ENCODE measurements around the gene OVOL2. TPM values are rescaled to one million over a fixed set of nuclear protein-coding genes. Genes with fewer than 3 reads are reported as not detected.

Gene OVOL2
- total and polyA plus RNA-seq, 2 of the 4 experiments (the other 2 are of a cell fraction), result not detected

- H3K4me1 ChIP-seq (ENCODE audit: control insufficient read depth, insufficient read depth, low read length), result peaks cover 2% of the 10 kb centered on the region; the same call in 1 of the 2 replicates
- H2AK5ac ChIP-seq (ENCODE audit: low read depth, low read length), result no peak overlapping the region
- in situ Hi-C loops (cut with MboI; ENCODE audit: low sequenced_read_pairs) (no loop called here), dilution Hi-C loops (cut with HindIII; ENCODE audit: low sequenced_read_pairs, unreplicated experiment) (no loop called here), intact Hi-C loops (cut with micrococcal nuclease) (no loop called here)
- no peak overlapping the region for H2BK20ac ChIP-seq (ENCODE audit: low read depth, low read length)
- ATAC-seq (ENCODE audit: low read depth) (no peak), DNase-seq (no peak)
- BruUV-seq (replicated peaks), result no TSS peak
- H3K14ac ChIP-seq (replicated peaks; ENCODE audit: low read depth, low read length), result no peak overlapping the region
- H2AFZ ChIP-seq (replicated peaks; ENCODE audit: low read length, poor library complexity), result no peak overlapping the region
- no peak overlapping the region; the same call in 1 of the 2 replicates for H3K4me2 ChIP-seq (ENCODE audit: low read depth, low read length)
- no peaks in the 10 kb centered on the region for H3K9me1 ChIP-seq (ENCODE audit: insufficient read depth, low read length)
- no peak overlapping the region for H2BK120ac ChIP-seq (ENCODE audit: low read depth, low read length)
- POLR2A ChIA-PET (ENCODE audit: unreplicated experiment), result no interaction called here
- no peaks in the 10 kb centered on the region for H3K36me3 ChIP-seq (ENCODE audit: control insufficient read depth, insufficient read depth, low read length)
- no peaks in the 10 kb centered on the region for H3K9me3 ChIP-seq (ENCODE audit: control insufficient read depth, insufficient read depth, low read length)
- no peak overlapping the region for H4K91ac ChIP-seq (ENCODE audit: insufficient read depth, low read depth, low read length)
- H3K79me1 ChIP-seq (ENCODE audit: low read depth in 1 of 2, low read length in 2 of 2), result no peaks in the 10 kb centered on the region
- H3K27me3 ChIP-seq (ENCODE audit: control insufficient read depth, insufficient read depth, low read length), result peaks cover 64% of the 10 kb centered on the region
- no peak overlapping the region for H3K9ac ChIP-seq (ENCODE audit: low read depth, low read length)
- no peak overlapping the region for H3K18ac ChIP-seq (ENCODE audit: low read depth, low read length)
- H2BK5ac ChIP-seq (ENCODE audit: low read depth, low read length, poor library complexity, severe bottlenecking), result no peak overlapping the region
- H3K56ac ChIP-seq (ENCODE audit: extremely low read depth, insufficient read depth, low read length), result no peak overlapping the region
- no peak overlapping the region for H3K4me3 ChIP-seq (ENCODE audit: insufficient read depth, low read depth, low read length)
- no peak overlapping the region for H3K4ac ChIP-seq (ENCODE audit: low read depth, low read length)
- H3K23ac ChIP-seq (ENCODE audit: low read depth, low read length), result no peak overlapping the region
- no peaks in the 10 kb centered on the region for H4K20me1 ChIP-seq (ENCODE audit: insufficient read depth, low read length)
- no peak overlapping the region for H2BK15ac ChIP-seq (ENCODE audit: low read depth, low read length)
- TF ChIP-seq USF2 (IDR thresholded peaks at IDR 0.05; ENCODE audit: low read depth, low read length), result no peak
- no peak for TF ChIP-seq FOS (IDR thresholded peaks at IDR 0.05; ENCODE audit: low read depth, low read length)
- TF ChIP-seq MAZ (IDR thresholded peaks at IDR 0.05; ENCODE audit: borderline replicate concordance, low read depth, low read length), result no peak
- no peak for TF ChIP-seq MXI1 (IDR thresholded peaks at IDR 0.05; ENCODE audit: borderline replicate concordance, low read depth, low read length)
- no peak for TF ChIP-seq ELK1 (IDR thresholded peaks at IDR 0.05; ENCODE audit: borderline replicate concordance, low read depth, low read length)
- TF ChIP-seq CHD1 (IDR thresholded peaks at IDR 0.05; ENCODE audit: low read depth, low read length), result no peak
- no peak for TF ChIP-seq MAFK (IDR thresholded peaks at IDR 0.05; ENCODE audit: low read depth, low read length)
- TF ChIP-seq POLR2A (IDR thresholded peaks at IDR 0.05; ENCODE audit: low read depth, low read length), result no peak
- TF ChIP-seq NFE2L2 (IDR thresholded peaks at IDR 0.05; ENCODE audit: low read depth, low read length), result no peak
- no peak overlapping the region for H2AK9ac ChIP-seq (replicated peaks; ENCODE audit: low read depth, low read length, poor library complexity)
- H3K27ac ChIP-seq (ENCODE audit: insufficient read depth, low read length), result no peak overlapping the region
- WGBS, 2 experiments (ENCODE audit: extremely low coverage in 2 of 2, insufficient read length in 1 of 2), result 0% methylated on average over 18 of the region's 46 CpGs; no CpG with 5 or more reads in 1 of the 2 experiments
- no peak overlapping the region for H4K5ac ChIP-seq (ENCODE audit: low read depth, low read length)
- H4K8ac ChIP-seq (ENCODE audit: low read depth in 2 of 2, low read length in 2 of 2), result no peak overlapping the region
- CTCF ChIA-PET, result interaction anchor here (0.7 kb wide), 1 partner anchor 8 kb away, joined by 3 read pairs; no protein-coding TSS in a partner anchor
Observed at GRCh38 chr20:18058661-18059467, 1.1 kb upstream of the OVOL2 start.

Data from IMR-90 (cell line).